K562 (cell line): ENCODE measurements around the gene TIPARP. TPM values are rescaled to one million over a fixed set of nuclear protein-coding genes. Genes with fewer than 3 reads are reported as not detected.

Experiments used
- CLOCK ChIP-seq: fragments of 250-450 bp; sonication (Bioruptor Pico); IDR thresholded peaks from 2 replicates; pipeline ENCODE4 v1.4.0; 2020; ENCODE audit warnings: mild to moderate bottlenecking, moderate library complexity, borderline replicate concordance
- CUX1 ChIP-seq: fragments of 200-800 bp; sonication (Bioruptor generic); IDR thresholded peaks from 2 replicates; pipeline ENCODE4 v1.6.1; 2016; ENCODE audit warnings: missing genetic modification characterization, missing compliant biosample characterization
- E2F5 ChIP-seq: sonication (generic); formaldehyde crosslinking; IDR thresholded peaks from 2 replicates; pipeline ENCODE4 v1.8.0; 2022; ENCODE audit warnings: mild to moderate bottlenecking, missing genetic modification reagents
- GABPB2 ChIP-seq: fragments of 250-450 bp; sonication (Bioruptor Pico); conservative IDR thresholded peaks from 2 replicates; pipeline ENCODE4 v1.5.1; 2021; ENCODE audit warnings: mild to moderate bottlenecking
- GTF2A2 ChIP-seq: IDR thresholded peaks from 2 replicates; pipeline ENCODE4 v1.6.1; 2016; ENCODE audit warnings: mild to moderate bottlenecking, missing genetic modification characterization, missing compliant biosample characterization
- KLF13 ChIP-seq: fragments of 450-650 bp; IDR thresholded peaks from 2 replicates; pipeline ENCODE4 v1.6.1; 2016; ENCODE audit warnings: missing genetic modification characterization, low read depth, mild to moderate bottlenecking, missing compliant biosample characterization, moderate library complexity, borderline replicate concordance
- MTA3 ChIP-seq: fragments of 450-650 bp; formaldehyde crosslinking; IDR thresholded peaks from 2 replicates; pipeline ENCODE4 v1.6.1; 2017; ENCODE audit warnings: mild to moderate bottlenecking, borderline replicate concordance
- RAD51 ChIP-seq: fragments of 450-650 bp; IDR thresholded peaks from 2 replicates; pipeline ENCODE4 v1.7.1; 2016; ENCODE audit warnings: low read depth, mild to moderate bottlenecking, borderline replicate concordance
- SMARCE1 ChIP-seq: fragments of 450-650 bp; IDR thresholded peaks from 2 replicates; pipeline ENCODE4 v1.7.1; 2016; ENCODE audit warnings: mild to moderate bottlenecking
- SOX6 ChIP-seq: fragments of 450-650 bp; IDR thresholded peaks from 2 replicates; pipeline ENCODE4 v1.6.1; 2014; ENCODE audit warnings: mild to moderate bottlenecking
- TBP ChIP-seq: optimal IDR thresholded peaks from 2 replicates; pipeline ENCODE3; 2011; ENCODE audit warnings: low read depth, low read length, improper control_type of control experiment
- TEAD4 ChIP-seq, 2 experiments: sonication (generic) in 1 of 2; formaldehyde crosslinking in 1 of 2; IDR thresholded peaks; 2 replicates each; pipeline versions ENCODE4 v1.6.1 to v1.8.0; 2012 to 2022; ENCODE audit warnings: borderline replicate concordance in 1 of 2, inconsistent platforms in 1 of 2, low read length in 1 of 2, mild to moderate bottlenecking in 1 of 2, missing genetic modification reagents in 1 of 2
- ZBTB26 ChIP-seq: fragments of 450-650 bp; formaldehyde crosslinking; IDR thresholded peaks from 2 replicates; pipeline ENCODE4 v1.4.0; 2022; ENCODE audit warnings: missing genetic modification characterization
- polyA plus RNA-seq, 8 experiments: library from polyadenylated mRNA; depleted of rRNA in 4 of 8; stranded (reverse) in 5 of 8; unstranded in 3 of 8; fragments of >200 nt; fragmentation: Nextera tagmentation in 2 of 8; fragmentation: Illumina TruSeq in 1 of 8; extraction: Ambion mirVana in 2 of 8; extraction: Trizol in 1 of 8; gene quantifications; 2 replicates each; pipeline versions ENCODE4 v1.2.1 to v1.2.3, GENCODE V29; 2011 to 2014; ENCODE audit warnings: inconsistent platforms in 1 of 8, missing spikeins in 1 of 8
- total RNA-seq, 7 experiments: library from RNA; depleted of rRNA in 6 of 7; stranded (reverse); fragments of >200 nt in 6 of 7; fragmentation: Illumina TruSeq in 2 of 7; extraction: Trizol in 2 of 7; gene quantifications; 2 replicates each; pipeline versions ENCODE4 v1.2.1 to v1.2.3, GENCODE V29; 2011 to 2021; ENCODE audit warnings: low replicate concordance in 1 of 7

Gene TIPARP
- total and polyA plus RNA-seq, 9 of the 15 experiments (the other 6 are each of a cell fraction or from before 2014, with no cell fraction given), result 2.4 to 29.4 (median 15.1) TPM

- no peak for TF ChIP-seq CLOCK (CRISPR knock-in tag)
- peak; percentile 97 for TF ChIP-seq MTA3
- TF ChIP-seq E2F5, result peak; percentile 97
- peak; percentile 99 for TF ChIP-seq KLF13 (tag)
- peak; percentile 63; the same call in 1 of the 2 replicates for TF ChIP-seq SMARCE1
- no peak for TF ChIP-seq GABPB2 (CRISPR knock-in tag)
- TF ChIP-seq GTF2A2 (tag), result peak; percentile 56; the same call in 1 of the 2 replicates
- TF ChIP-seq CUX1 (CRISPR knock-in tag), result no peak
- peak; percentile 62 for TF ChIP-seq SOX6
- TF ChIP-seq TEAD4 (IDR thresholded peaks at IDR 0.05; ENCODE audit: low read length), result peak; percentile 51; the same call in 1 of the 2 replicates
- peak; percentile 79; the same call in 1 of the 2 replicates for TF ChIP-seq TEAD4 (CRISPR knock-in tag; IDR thresholded peaks at IDR 0.05; ENCODE audit: borderline replicate concordance)
- peak; percentile 96 for TF ChIP-seq TBP
- TF ChIP-seq ZBTB26, result no peak
- TF ChIP-seq RAD51, result peak; percentile 12; the same call in 1 of the 2 replicates
Observed at GRCh38 chr3:156674046-156674910, at the start of gene TIPARP (continued).
